Parathyroid adenoma (tissue), 2 donors: ENCODE results near the gene ZNF75A.
A peak's percentile ranks its signal among the peaks of the same experiment; 100 is the strongest.

Experiments used
- H2AFZ ChIP-seq: fragments of 300-600 bp; sonication (generic); one replicate; pipeline ENCODE4 v1.7.0; 2017; ENCODE audit warnings: antibody characterized with exemption, mild to moderate bottlenecking
- H3K27ac ChIP-seq: fragments of 300-600 bp; sonication (generic); one replicate; pipeline ENCODE4 v1.7.0; 2017
- H3K27me3 ChIP-seq: fragments of 300-600 bp; sonication (generic); one replicate; pipeline ENCODE4 v1.7.0; 2017; ENCODE audit warnings: low read length; ENCODE audit not compliant: control insufficient read depth, insufficient read depth
- H3K36me3 ChIP-seq: fragments of 300-600 bp; sonication (generic); one replicate; pipeline ENCODE4 v1.7.0; 2017; ENCODE audit warnings: low read length; ENCODE audit not compliant: control insufficient read depth, insufficient read depth
- H3K4me1 ChIP-seq: fragments of 300-600 bp; sonication (generic); one replicate; pipeline ENCODE4 v1.7.0; 2017; ENCODE audit warnings: control low read depth
- H3K4me2 ChIP-seq: fragments of 300-600 bp; sonication (generic); one replicate; pipeline ENCODE4 v1.7.0; 2017; ENCODE audit warnings: low read length
- H3K4me3 ChIP-seq: fragments of 300-600 bp; sonication (generic); one replicate; pipeline ENCODE4 v1.7.0; 2017; ENCODE audit warnings: low read depth, low read length
- H3K79me2 ChIP-seq: fragments of 300-600 bp; sonication (generic); one replicate; pipeline ENCODE4 v1.7.0; 2017; ENCODE audit warnings: control low read depth
- H3K9ac ChIP-seq: fragments of 300-600 bp; sonication (generic); one replicate; pipeline ENCODE4 v1.7.0; 2017; ENCODE audit warnings: mild to moderate bottlenecking
- H3K9me3 ChIP-seq: fragments of 300-600 bp; sonication (generic); one replicate; pipeline ENCODE4 v1.7.0; 2017; ENCODE audit warnings: low read length; ENCODE audit not compliant: control insufficient read depth
- TF ChIP-seq, protein P1 (sequence below): fragments of 300-600 bp; sonication (generic); IDR thresholded peaks from one replicate; pipeline ENCODE4 v1.7.0; 2017; ENCODE audit warnings: antibody characterized with exemption, mild to moderate bottlenecking
- donor health status: primary hyperparathyroidism.

Gene ZNF75A

DNA sequence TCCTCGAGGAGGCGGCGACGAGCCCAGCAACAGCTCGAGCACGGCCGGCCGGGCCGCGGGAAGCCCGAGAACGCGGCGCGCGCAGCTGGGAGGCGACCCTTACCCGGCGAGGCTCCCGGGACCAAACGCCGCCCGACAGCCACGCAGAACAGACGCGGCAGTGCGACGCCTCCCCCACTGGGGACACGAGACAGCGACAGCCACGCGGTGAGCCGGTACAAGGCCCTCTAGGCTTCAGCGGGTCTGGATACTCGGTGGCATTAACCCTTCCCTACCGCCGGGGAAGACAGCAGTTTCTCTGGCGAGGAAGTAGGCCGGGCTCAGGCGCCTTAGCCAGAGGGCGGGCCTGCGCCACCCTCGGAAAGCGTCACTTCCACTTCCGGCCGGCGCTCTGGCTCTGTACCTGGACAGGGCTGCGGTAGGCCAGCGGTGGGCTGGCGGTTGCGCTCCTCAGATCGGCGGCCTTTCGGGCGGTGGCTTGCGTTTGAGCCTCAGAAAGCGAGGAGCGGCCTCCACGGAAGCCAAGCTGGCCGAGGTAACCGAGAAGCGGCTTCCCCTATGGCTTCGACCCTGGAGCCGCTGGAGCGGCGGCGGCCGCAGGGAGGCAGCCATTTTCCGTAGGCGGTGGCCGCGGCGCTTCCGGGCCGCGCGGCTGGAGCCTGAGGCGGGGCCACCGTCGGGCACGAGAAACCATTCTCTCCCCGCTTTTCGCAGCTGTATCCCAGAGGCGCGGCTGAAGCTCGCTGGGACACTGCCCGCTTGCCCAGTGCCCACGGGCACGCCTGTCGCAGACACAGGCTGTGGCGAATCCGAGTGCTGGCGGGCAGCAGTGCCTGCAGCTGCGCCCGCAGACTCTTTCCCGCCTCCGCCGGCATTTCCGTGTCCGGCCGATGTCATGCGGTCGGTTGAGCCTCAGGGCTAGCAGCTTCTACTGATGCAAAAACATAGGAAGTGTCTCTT, at the start of gene ZNF75A, which contains the start of gene TIGD7:
TSS of gene ZNF75A (plus strand) at position 389 of the 960 bp plus-strand sequence. CDS start 2,932 bp downstream, outside the sequence.
TSS of gene TIGD7 (minus strand) at position 322 of the 960 bp plus-strand sequence. CDS start 4,816 bp downstream, outside the sequence.
- peak within 1 kb of the TSS; percentile 96 for H2AFZ ChIP-seq
- H3K36me3 ChIP-seq: no peaks in the 10 kb centered on the region
- peak within 1 kb of the TSS; percentile 82 for H3K4me2 ChIP-seq
- peak within 1 kb of the TSS; percentile 93 for H3K27ac ChIP-seq
- H3K4me3 ChIP-seq: peak within 1 kb of the TSS; percentile 88
- H3K79me2 ChIP-seq: peaks cover 9% of the 10 kb centered on the region
- TF ChIP-seq, protein P1, sequence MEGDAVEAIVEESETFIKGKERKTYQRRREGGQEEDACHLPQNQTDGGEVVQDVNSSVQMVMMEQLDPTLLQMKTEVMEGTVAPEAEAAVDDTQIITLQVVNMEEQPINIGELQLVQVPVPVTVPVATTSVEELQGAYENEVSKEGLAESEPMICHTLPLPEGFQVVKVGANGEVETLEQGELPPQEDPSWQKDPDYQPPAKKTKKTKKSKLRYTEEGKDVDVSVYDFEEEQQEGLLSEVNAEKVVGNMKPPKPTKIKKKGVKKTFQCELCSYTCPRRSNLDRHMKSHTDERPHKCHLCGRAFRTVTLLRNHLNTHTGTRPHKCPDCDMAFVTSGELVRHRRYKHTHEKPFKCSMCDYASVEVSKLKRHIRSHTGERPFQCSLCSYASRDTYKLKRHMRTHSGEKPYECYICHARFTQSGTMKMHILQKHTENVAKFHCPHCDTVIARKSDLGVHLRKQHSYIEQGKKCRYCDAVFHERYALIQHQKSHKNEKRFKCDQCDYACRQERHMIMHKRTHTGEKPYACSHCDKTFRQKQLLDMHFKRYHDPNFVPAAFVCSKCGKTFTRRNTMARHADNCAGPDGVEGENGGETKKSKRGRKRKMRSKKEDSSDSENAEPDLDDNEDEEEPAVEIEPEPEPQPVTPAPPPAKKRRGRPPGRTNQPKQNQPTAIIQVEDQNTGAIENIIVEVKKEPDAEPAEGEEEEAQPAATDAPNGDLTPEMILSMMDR: peak; percentile 27
- H3K27me3 ChIP-seq: no peaks in the 10 kb centered on the region
- H3K9me3 ChIP-seq: no peaks in the 10 kb centered on the region
- peak within 1 kb of the TSS; percentile 41 for H3K9ac ChIP-seq
- no peaks in the 10 kb centered on the region for H3K4me1 ChIP-seq

DNA sequence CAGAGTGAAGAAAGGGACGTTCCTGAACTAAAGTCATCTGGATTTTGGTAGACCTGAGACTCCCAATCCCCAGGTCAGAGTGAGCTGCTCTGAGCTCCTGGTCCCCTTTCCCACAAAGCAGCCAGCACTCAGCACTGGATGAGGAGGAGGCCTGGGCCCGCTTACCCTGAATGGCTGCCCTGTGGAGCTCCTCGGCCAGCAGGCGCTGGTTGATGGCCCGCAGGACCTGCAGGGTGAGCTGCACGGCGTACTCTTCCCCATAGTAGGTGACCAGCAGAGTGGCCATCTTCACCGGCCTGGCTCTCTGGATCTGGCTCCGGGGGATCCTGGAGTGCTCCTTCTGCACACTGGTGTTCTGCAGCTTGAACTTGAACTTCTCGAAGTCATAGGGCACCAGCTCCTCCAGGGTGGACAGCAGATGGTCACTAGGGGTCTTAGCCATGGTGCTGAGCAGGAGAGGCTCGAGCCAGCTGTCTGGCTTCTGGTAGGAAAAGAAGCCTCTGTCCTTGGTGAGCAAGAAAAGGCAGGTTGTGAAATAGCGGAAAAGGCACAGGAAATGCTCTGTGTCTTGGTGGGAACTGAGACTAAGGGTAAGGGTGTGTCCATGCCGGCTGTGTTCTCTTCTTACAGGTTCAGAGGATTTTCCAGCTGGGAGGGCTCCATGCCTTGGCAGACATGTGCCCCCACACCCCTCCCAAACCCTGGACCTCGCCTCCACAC, 49.0 kb upstream of the ZNF75A start, which contains the start of gene MEFV:
TSS of gene MEFV (minus strand) at position 488 of the 720 bp plus-strand sequence. CDS start at position 442, 46 bp downstream.
- no peak within 1 kb of the TSS for H3K4me3 ChIP-seq
- TF ChIP-seq, protein P1: no peak
- H3K4me1 ChIP-seq: no peaks in the 10 kb centered on the region
- H2AFZ ChIP-seq: no peak within 1 kb of the TSS
- no peak within 1 kb of the TSS for H3K9ac ChIP-seq
- no peaks in the 10 kb centered on the region for H3K9me3 ChIP-seq
- H3K36me3 ChIP-seq: no peaks in the 10 kb centered on the region
- H3K4me2 ChIP-seq: no peak within 1 kb of the TSS
- H3K27ac ChIP-seq: no peak within 1 kb of the TSS
- H3K79me2 ChIP-seq: no peaks in the 10 kb centered on the region
- H3K27me3 ChIP-seq: no peaks in the 10 kb centered on the region

DNA sequence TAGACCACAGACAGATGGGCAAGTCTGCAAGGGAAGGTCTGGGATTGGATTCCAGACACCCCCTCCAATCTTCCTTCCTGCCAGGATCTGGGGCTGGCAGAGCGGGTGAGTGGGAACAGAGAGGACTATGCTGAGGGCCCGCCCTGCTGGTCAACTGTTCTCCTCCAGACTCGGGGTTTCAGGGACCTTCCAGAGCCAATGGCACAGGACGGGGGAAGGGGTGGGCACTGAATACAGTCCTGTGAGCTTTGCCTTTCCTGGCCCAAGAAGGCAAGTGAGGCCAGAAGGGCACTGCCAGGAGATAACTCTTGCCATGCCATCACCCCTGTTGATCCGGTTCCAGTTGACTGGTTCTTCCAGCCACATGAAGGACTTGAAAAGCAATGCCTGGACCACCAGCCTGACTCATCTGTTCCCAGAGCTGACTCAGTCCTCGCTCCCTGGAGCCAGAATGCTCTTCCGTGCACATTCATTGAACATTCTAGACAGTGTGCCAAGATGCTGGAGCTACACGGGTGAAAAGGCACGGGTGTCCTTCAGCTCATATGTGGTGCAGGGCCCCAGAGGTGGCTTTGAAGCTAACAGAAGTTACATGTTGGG, 48.3 kb upstream of the ZNF75A start:
- TF ChIP-seq, protein P1: no peak
- no peaks in the 10 kb centered on the region for H3K27me3 ChIP-seq
- no peak overlapping the region for H3K4me2 ChIP-seq
- no peaks in the 10 kb centered on the region for H3K9me3 ChIP-seq
- H3K27ac ChIP-seq: no peak overlapping the region
- H3K36me3 ChIP-seq: no peaks in the 10 kb centered on the region
- H3K4me1 ChIP-seq: no peaks in the 10 kb centered on the region
- no peak overlapping the region for H3K4me3 ChIP-seq
- no peak overlapping the region for H2AFZ ChIP-seq
- no peaks in the 10 kb centered on the region for H3K79me2 ChIP-seq
- H3K9ac ChIP-seq: no peak overlapping the region

DNA sequence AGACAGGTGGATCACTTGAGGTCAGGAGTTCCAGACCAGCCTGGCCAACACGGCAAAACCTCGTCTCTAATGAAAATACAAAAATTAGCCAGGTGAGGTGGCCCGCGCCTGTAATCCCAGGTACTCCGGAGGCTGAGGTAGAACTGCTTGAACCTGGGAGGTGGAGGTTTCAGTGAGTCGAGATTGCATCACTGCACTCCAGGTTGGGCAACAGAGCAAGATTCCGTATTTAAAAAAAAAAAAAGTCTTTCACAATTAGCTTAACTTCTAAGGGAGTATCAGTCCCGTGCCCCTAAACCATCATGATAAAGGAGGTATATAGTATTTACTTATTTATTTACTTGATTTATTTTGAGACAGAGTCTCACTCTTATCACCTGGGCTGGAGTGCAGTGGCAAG, 45.5 kb upstream of the ZNF75A start:
- no peaks in the 10 kb centered on the region for H3K36me3 ChIP-seq
- no peak overlapping the region for H3K27ac ChIP-seq
- no peak overlapping the region for H3K4me3 ChIP-seq
- no peak overlapping the region for H2AFZ ChIP-seq
- H3K4me1 ChIP-seq: no peaks in the 10 kb centered on the region
- no peak overlapping the region for H3K4me2 ChIP-seq
- no peak overlapping the region for H3K9ac ChIP-seq
- no peaks in the 10 kb centered on the region for H3K79me2 ChIP-seq
- TF ChIP-seq, protein P1: no peak
- no peaks in the 10 kb centered on the region for H3K27me3 ChIP-seq
- H3K9me3 ChIP-seq: no peaks in the 10 kb centered on the region
